DMS153 treated with DMSO at 0.1 percent for 48 hours (cell line): Measurements from ENCODE around the gene ACOXL.
"Not testable (repeated sequence)": the region's sequence is repeated elsewhere in the genome, so short reads cannot be mapped to it uniquely, and the experiment has no call there.

ENCODE experiments used
- DNase-seq: peaks from one replicate; lab custom pipeline; 2025; ENCODE audit not compliant: unreplicated experiment; lab: John Stamatoyannopoulos, UW

Gene ACOXL

GRCh38 chr2:110732422-110733413, at the start of gene ACOXL:
Gene ACOXL, plus strand, starts transcription at chr2:110732573. Its CDS starts 35,817 bp downstream, at chr2:110768390.
- no peak for DNase-seq

DNA sequence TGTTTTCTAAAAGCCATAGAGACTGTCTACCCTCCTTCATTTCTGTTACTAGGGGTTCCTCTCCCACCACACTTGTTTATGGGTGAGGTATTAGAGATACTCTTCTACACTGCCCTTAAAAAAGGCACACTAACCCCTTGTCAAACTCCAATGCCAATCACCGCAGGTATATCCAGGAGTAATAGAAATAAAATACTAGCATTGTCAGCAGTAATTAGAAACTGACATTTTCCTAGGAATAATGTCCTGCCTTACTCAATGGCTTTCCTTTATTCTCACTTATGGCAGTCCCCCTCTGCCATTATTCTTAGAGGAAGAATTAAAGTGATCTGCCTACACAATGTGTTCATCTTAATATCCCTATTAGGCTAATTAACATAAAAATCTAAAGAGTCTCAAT, 49.5 kb upstream of the ACOXL start:
- DNase-seq, result no peak

DNA sequence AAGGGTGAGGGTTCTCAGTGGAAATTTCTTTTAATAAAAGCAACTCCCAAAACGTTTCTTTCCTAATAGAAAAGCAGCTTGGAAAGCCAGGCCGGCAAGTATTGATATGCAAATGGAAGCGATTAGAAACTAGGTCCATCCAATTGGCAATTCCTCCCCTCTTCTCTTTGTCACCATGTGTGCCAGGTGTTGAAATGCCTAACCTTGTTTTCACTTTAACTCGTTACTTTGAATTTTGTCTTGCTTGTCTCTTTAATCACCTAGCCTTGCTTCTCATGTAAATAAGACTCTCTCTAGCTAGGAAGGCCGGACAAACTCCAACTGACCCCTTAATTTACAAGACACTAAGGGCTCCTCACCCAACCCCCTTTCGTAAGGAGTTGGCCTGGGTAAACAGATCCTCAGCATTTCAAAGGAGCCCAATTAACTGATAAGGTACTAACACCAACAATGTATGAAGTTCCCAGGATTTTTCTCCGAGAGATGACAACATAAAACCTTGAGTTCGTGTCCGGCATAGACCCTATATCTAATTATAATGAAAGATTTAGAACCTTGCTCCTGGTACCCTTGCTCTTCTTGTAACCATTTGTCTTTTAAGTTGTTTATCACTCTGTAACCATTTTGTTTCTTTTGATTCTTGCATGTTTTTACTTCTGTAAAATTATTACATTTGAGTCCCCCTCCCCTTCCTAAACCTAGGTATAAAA, 44.4 kb upstream of the ACOXL start:
- DNase-seq, result not testable (repeated sequence)

DNA sequence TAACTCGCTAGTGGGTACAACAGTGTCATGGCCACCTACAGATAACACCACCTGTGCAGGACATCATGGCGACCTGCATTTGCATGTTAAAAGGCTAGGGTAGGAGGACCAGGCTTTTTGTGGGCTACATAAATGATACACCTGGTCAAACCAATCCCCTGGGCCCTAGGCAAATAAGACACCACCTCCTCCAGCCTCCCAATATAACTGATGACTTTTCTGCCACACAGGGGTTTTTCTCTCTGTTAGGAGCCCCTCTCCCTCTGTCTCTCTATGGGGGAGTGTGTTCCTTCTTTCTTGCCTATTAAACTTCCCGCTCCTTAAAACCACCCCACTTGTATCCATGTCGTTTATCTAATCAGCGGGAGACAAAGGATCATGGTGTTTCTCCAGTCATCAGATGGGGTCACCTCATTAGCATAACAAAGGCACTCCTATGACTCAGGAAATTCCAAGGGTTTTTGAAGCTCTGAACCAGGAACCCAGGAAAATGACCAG, 43.7 kb upstream of the ACOXL start:
- no peak for DNase-seq

- DNase-seq, result no peak
Measured at GRCh38 chr2:110690083-110690965, 42.0 kb upstream of the ACOXL start.

DNA sequence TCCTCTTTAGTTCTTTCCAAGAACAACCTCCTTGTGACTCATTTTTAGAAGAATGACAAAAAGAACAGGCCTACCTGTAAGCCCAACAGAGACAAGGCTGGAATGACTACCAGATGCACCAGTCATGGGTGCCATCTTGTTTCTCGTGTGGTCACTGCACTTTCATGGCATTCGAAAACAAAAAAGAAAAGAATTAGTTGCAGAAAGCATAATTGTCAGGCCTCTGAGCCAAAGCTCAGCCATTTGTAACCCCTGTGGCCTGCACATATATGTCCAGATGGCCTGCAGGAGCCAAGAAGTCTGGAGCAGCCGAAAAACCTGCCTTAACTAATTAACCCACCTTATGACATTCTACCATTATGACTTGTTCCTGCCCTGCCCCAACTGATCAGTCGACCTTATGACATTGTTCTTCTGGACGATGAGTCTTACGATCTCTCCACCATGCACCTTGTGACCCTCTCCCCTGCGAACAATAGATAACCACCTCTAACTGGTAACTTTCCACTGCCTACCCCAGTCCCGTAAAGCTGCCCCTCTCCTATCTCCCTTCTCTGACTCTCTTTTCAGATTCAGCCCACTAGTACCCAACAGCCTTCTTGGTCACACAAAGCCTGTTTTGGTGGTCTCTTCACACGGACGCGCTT, 40.6 kb upstream of the ACOXL start:
- DNase-seq, result no peak

GRCh38 chr2:110695146-110695898, 37.1 kb upstream of the ACOXL start:
- not testable (repeated sequence) for DNase-seq

GRCh38 chr2:110698253-110698652, 34.1 kb upstream of the ACOXL start:
- not testable (repeated sequence) for DNase-seq

DNA sequence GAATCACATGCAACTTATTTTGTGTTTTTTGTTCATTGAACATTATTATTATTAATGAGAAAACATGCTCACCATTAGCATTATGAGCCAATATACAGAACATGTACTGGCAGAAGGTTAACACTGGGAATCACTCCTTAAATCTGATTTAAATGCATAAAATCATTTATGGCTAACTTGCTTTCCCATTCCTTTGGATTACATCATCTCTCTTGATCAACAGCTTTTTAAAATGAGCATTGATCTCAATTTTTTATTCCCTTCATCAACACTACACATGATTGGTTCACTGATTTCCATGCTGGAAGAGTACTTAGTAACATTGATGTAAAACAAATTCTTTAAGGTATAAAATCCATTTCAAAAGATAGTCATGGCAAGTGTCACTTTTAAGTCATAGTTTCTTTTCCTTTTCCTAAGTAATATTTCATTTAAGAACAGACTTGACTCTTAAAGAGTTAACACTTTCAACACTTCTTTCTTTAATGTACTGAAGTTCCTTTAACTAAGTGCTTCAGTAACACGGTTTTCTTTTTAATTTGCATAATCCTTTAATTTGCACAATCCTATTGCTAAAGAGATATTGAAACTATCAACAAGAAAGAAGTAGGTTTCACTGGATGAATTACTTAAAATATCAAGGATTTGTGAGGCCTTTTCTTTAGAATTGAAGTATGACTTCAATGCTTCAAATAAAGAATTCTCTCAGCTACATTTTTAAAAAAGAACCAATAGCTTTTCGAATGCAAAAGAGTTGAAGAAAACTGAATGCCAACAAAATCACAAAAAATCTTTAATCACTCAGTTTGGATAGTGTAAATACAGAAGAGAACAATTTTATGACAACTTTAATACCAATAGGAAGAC, 29.6 kb upstream of the ACOXL start:
- DNase-seq, result no peak

DNA sequence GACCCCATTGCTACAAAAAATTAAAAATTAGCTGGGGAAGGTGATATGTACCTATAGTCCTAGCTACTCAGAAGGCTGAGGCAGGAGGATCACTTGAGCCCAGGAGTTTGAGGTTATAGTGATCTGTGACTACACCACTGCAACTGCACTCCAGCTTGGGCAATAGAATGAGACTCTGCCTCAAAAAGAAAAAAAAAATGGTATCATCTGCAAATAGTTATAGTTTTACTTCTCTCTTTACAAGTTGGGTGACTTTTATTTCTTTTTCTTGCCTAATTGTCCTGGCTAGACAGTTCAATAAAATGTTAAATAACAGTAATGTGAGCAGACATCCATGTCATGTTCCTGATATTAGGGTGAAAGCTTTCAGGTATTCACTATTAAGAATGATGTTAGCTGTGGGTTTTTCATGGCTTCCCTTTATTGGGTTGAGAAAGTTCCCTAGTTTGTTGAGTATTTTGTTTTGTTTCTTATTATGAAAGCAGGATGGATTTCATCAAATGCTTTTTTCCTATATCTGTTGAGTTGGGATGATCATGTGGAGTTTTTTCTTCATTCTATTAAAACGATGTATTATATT, 24.9 kb upstream of the ACOXL start:
- no peak for DNase-seq

DNA sequence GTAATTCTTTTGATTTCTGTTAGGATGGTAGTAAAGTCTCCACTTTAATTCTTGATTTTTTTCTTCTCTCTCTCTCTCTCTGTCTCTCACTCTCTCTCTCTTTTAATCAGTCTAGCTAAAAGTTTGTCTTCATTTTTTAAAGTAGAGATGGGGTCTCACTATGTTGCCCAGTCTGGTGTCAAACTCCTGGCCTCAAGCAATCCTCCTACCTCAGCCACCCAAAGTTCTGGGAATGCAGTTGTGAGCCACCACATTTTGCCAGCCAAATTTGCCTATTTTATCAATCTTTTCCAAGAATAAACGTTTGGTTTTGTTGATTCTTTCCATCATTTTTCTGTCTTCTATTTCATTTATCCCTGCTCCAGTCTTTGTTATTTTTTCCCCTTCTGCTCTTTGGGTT, 23.9 kb upstream of the ACOXL start:
- DNase-seq, result no peak

DNA sequence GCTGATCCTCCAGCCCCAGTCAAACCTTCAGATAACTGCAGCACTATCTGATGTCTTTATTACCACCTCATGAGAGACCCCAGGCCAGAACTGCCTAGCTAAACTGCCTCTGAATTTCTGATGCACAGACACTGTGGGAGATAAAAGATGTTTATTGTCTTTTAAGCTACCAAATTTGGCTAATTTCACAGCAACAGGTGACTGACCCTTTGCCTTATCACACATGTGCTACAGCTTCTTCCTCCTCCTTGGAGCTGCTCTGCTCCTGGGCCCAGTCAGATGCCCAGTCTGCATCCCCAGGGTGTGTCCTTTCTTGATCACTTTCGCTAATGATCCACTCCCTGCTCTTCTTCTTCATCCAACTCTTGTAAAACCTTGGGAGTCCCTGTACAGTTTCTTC, 19.6 kb upstream of the ACOXL start:
- DNase-seq, result no peak

DNA sequence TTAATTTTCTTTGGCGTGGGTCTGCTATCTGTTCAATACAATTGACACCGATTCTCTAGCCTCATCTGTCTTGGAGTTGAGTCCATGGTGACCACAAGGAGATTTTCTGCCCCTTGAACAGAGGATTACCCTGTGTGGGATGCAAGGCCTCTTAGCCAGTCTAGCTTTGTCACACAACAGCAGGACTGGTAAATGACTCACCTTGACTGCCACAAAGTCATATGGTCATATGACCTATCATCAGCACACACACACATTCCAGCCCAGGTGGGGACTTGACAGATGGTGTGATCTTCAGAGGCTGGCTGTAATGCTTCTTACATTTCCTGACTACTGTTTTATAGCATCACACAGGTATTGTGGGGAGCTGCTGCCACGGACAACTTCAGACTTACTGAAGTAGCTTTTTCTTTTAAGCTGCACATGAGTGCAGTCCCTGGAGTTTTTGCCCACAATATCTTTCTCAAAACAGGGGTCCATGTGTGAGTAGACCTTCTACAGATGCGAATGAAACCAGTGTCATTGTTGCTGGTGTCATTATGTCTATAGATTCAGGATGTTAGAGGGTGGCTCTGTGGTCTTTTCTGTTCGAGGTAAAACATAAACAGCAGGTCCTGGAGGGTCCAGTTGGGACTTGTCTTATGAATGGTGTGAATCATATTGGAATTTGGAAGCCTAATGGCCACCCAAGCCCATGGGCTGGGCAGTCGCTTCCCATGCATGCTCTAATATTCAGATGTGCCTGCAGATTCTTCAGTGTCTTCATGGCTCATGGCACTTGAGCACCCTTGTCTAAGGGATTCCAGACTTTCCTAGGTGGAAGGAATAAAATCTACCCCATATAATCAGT, 18.6 kb upstream of the ACOXL start:
- no peak for DNase-seq

- DNase-seq, result no peak
Measured at GRCh38 chr2:110714452-110715224, 17.7 kb upstream of the ACOXL start.

DNA sequence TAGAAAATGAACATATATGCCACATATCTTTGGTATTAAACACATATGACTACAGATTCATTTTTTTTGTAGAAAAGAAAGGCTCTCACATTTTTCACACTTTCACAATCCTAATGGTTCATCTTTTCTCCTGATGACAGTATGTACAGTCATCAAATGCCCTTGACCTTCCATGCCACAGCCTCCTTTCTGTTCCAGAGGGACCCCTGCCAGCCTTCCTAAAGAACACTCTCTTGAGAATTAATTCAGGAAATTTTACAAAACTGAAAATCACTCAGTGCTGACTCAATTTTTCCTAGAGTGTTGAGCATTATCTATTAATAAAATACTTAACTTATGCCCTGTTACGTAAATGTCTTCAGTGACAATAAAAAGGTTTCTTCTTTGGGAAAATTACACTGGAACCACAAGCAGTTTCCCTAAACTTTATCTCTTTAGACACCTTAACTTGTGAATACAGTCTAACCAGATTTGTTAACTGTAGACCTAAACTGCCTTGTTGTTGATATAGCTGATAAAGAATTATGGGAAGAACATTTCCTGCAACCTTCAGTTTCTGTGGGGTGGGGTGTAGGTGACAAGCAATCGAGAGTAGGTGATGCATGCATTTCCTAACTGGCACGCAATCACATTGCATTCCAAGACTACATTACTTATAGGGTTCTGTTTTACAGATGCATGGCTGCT, 15.3 kb upstream of the ACOXL start:
- DNase-seq, result no peak

DNA sequence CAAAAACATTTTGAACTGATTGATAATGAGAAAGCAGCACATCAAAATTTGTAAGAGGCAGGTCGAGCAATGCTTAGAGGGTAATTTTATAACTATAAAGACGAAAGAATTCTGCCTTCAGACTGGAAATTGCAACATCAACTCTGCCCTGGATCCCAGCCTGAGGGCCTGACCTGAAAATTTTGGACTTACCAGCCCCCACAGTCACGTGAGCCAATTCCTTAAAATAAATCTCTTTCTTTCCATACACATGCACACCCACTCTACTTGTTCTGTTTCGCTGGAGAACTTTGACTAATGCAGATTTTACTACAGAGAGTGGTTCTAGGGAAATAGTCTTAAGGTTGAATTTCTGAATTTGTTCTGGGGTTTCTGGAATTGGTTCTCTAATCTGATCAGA, 14.6 kb upstream of the ACOXL start:
- DNase-seq, result no peak
